Kidney epithelial cell (primary cell): ENCODE results near the gene RGP1. TPM values are rescaled to one million over a fixed set of nuclear protein-coding genes. Genes with fewer than 3 reads are reported as not detected.

Experiments used
- DNase-seq: peaks from one replicate; pipeline ENCODE4 v3.0.0-alpha.2; 2010; ENCODE audit warnings: low read depth
- H3K27me3 ChIP-seq: 2 replicates; pipeline ENCODE4 v1.6.0; 2011; ENCODE audit warnings: low read length; ENCODE audit not compliant: control insufficient read depth, insufficient read depth
- H3K36me3 ChIP-seq: 2 replicates; pipeline ENCODE4 v1.5.1; 2011; ENCODE audit warnings: low read length; ENCODE audit not compliant: control insufficient read depth, insufficient read depth
- H3K4me3 ChIP-seq: 2 replicates; pipeline ENCODE4 v1.5.1; 2011; ENCODE audit warnings: low read depth, mild to moderate bottlenecking, control low read depth, low read length
- total RNA-seq: library from RNA; depleted of rRNA; stranded (reverse); fragments of >200 nt; gene quantifications from 2 replicates; pipeline ENCODE4 v1.2.3, GENCODE V29; 2015
- TF ChIP-seq, protein P1 (sequence below): IDR thresholded peaks from 2 replicates; pipeline ENCODE4 v1.5.1; 2011; ENCODE audit warnings: mild to moderate bottlenecking, moderate library complexity, low read length, control low read depth, inconsistent platforms; ENCODE audit not compliant: insufficient read depth, poor library complexity, severe bottlenecking

Gene RGP1
- total RNA-seq, 1 donor from 2014 or later = 21.5 TPM

DNA sequence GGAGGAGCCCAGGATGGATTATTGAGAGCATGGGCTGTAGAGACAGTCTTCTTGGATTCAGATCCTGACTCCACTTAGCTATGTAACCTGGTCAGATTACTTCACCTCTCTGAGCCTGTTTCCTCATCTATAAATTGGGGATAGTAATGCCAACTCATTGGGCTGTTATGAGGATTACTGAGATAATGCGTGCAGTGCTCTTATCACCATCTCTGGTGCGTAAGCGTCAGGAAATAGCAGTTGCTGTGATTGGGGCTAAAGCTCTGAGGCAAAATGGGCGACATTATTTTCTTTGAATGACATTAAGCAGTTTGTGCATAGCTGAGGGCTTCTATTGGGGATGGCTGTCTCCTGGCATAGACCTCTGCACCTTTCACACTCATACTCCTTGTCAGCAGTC, 6.0 kb downstream of the RGP1 start:
- no peak overlapping the region for H3K4me3 ChIP-seq
- no peaks in the 10 kb centered on the region for H3K27me3 ChIP-seq
- no peak for DNase-seq
- TF ChIP-seq, protein P1, sequence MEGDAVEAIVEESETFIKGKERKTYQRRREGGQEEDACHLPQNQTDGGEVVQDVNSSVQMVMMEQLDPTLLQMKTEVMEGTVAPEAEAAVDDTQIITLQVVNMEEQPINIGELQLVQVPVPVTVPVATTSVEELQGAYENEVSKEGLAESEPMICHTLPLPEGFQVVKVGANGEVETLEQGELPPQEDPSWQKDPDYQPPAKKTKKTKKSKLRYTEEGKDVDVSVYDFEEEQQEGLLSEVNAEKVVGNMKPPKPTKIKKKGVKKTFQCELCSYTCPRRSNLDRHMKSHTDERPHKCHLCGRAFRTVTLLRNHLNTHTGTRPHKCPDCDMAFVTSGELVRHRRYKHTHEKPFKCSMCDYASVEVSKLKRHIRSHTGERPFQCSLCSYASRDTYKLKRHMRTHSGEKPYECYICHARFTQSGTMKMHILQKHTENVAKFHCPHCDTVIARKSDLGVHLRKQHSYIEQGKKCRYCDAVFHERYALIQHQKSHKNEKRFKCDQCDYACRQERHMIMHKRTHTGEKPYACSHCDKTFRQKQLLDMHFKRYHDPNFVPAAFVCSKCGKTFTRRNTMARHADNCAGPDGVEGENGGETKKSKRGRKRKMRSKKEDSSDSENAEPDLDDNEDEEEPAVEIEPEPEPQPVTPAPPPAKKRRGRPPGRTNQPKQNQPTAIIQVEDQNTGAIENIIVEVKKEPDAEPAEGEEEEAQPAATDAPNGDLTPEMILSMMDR = no peak
- H3K36me3 ChIP-seq = peaks cover 3% of the 10 kb centered on the region

DNA sequence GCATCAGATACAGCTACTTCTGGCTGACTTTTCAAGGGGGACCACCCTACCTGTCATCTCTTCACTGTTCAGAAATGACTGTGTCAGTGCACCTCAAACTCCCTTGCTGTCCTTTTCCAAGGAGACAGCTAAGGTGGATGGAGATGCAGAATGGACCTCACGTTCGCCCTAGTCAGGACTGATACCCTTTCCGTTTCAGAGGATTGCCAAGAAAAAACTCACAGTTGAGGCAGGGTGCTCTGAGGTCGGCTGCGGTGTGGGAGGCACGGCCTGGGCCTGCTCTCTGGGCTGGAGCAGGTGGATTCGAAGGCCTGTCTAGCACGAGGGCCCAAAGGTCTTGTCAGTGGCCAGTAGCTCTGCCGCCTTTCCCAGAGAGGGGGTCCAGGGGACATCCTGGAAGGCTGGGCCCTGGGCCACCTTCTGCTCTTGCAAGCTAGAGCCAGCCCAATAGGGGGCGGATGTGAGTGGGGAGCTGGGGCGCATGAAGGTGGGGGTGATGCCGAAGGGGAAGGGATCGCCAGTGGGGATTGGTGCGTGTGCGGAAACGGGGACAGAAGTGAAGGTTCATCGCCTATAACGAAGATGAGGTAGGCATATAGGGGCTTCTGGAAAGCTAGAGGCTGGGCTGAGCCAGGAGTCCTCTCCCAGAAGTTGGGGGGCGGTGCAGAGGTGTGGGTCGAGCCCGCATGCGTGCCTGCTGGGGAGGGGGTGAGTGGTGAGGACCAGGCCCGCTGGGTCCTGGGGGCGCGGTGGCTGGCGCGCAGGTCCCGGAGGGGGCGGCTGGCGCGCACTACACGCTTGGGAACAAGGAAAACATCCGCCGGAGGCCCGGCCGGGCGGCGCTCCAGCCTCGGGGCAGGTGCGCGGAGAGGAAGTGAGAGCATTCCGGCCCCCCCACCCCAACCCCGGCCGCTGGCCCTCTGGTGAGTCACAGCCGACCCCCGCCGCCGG, 7.5 kb downstream of the RGP1 start:
- Histone ChIP-seq H3K4me3 (peak overlapping the region; percentile 66), H3K36me3 (peaks cover 3% of the 10 kb centered on the region), H3K27me3 (no peaks in the 10 kb centered on the region)
- TF ChIP-seq, protein P1 = peak; percentile 87
- no peak for DNase-seq

DNA sequence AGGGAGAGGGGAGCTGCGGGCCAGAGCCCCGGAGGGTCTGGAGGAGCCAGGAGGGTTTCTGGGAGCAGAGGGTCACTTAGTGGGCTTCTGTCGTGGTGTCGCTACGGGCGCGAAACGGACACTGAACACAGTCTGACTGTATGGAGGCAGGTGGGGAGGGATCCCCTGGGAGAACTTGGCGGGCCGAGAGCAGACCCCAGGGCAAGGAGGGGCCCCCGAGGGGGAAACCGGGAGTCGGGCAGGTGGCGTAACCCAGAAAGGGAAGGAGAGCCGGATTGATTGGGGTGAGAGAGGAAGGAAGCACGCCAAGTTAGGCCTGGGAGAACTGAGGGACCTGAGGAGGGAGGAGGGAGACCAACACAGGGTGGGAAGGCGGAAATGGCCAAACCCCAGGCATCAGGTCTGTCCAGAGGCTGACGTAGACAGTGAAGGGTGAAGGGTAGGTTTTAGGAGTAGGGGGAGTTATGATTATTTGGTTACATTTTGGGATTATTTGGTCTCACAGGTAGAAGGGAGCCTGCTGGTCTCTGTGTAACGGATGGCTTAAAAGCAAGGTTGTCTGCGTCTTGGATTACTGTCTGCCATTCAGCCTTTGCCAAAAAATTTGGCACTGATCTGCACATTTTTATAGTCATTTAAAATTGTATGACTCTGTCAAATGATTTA, 8.3 kb downstream of the RGP1 start:
- DNase-seq = no peak
- H3K27me3 ChIP-seq = no peaks in the 10 kb centered on the region
- H3K4me3 ChIP-seq = peak overlapping the region; percentile 66
- TF ChIP-seq, protein P1 = no peak
- no peaks in the 10 kb centered on the region for H3K36me3 ChIP-seq

DNA sequence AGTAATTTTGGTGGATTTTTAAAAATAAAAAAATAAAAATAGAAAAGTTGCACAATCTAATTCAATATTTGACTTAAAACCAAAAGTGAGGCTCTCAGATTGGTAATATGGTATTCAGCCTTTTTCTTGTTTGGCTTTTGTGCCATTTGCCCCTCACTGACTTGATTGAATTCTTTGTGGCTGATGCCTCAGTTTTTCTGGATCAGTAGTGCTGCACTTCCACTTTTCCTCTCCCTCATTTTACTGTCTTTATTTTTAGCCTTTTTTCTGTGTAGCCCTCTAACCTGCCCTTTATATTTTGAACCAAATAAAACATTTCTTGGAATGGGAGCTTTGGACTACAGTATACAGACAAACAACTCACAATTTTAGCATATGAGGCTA, 8.8 kb downstream of the RGP1 start:
- no peaks in the 10 kb centered on the region for H3K36me3 ChIP-seq
- H3K4me3 ChIP-seq = peak overlapping the region; percentile 66
- no peaks in the 10 kb centered on the region for H3K27me3 ChIP-seq
- DNase-seq = no peak
- TF ChIP-seq, protein P1 = no peak

DNA sequence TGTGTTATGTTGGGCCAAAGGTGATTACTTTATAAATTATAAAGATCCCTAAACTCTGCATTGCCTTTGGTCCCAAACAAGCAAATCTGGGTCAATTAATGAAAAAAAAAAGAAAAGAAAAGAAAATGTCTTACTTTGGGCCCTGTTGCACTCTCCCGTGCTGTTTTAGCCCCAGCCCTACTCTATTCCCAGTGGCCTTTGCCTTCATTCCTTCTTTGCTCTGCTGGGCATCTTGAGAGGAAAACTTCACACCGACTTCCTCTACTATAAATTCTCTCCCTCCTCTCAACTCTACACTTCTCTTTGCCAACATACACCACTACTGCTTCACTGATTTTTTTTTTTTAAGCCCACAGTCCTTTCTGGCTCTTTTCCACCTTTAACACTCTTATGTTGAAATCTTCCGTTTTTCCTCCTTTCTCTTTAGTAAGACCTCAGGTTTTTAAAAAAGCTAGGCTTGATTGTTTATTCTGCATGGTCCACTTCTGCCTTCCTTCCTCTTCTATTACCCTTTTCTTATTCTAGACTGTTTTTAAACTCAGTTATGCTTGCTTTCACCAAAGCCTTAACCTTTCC, 9.5 kb downstream of the RGP1 start:
- H3K4me3 ChIP-seq = no peak overlapping the region
- TF ChIP-seq, protein P1 = no peak
- DNase-seq = no peak
- no peaks in the 10 kb centered on the region for H3K27me3 ChIP-seq
- no peaks in the 10 kb centered on the region for H3K36me3 ChIP-seq
